Renal pelvis (tissue), 4 donors: ENCODE measurements around the gene ACSL4. TPM values are rescaled to one million over a fixed set of nuclear protein-coding genes. Genes with fewer than 3 reads are reported as not detected.
A peak's percentile ranks its signal among the peaks of the same experiment; 100 is the strongest.
"Not testable (repeated sequence)": the region's sequence is repeated elsewhere in the genome, so short reads cannot be mapped to it uniquely, and the experiment has no call there.

Experiments used
- DNase-seq: peaks from one replicate; pipeline ENCODE4 v3.0.0-alpha.2; 2013
- polyA plus RNA-seq, 3 donors: library from polyadenylated mRNA; unstranded; fragments of 120-200 nt; gene quantifications; one replicate each; pipeline ENCODE4 v1.2.1, GENCODE V29; 2013; ENCODE audit not compliant: insufficient read length in 3 of 3

The ACSL4 gene
- polyA plus RNA-seq, 3 donors: 36.4 to 47.2 (median 40.1) TPM

DNA sequence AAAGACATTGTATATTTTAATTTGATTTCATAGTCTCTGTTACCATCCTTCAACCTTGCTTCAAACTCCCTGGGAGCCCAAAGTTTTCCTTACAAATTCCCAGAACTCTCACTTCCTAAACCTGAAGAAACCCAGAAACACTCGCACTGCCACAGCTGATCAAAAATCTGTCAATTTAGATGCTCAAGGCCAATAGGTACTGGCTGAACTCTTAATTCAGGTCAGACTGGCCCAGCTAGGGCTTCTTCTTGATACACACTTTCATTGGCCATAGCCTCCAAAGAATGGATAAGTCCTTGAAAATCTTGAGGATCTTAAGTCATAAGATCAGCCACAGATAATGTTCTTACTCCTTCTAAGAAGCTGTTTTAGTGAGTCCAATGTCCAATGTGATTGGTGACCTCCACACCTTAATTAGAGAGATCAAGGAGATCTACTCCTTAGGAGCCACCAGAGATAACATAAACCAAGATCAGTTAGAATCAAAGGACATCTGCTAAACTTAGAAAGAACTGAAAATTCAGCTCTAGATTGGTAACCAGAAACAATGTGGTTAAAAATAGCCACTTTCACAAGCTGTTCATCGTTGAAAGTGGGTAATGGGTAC is 51.5 kb downstream of the ACSL4 start:
- no peak for DNase-seq

DNA sequence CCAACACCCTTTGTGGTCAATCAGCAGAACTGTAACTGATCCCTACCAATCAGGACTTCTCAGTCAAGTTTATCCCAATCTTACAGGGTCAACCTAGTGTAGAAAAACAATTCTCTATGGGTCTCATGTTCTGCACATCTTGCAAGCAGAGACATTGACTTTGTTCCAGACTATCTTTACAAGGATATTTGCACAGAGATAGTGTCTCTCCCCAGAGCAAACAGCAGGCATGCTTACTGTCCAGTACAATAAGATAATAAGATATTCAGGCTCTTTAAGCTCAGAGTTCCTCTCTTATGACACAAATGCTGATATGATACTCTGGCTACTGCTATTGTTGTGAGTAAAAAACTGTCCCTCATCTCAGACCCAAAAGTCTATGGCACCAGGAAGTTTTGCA is 53.2 kb downstream of the ACSL4 start:
- DNase-seq: no peak

DNA sequence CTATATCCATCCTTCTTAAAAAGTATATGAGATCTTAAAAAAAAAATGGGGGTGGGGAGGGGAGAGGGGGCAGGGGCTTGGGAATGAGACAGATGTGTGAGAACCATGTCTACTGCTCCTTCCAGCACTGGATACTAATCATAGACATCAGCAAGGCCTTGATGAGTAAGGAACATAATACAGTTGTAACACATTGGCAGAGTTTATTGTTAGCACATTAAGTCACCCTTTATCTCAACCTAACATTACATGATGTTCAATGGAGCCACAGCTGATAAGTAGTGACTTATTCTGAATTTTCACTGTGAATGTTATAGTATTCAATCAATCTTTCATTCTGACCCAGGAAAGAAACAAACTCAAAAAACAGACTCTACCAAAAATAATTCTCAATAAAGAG is 60.8 kb downstream of the ACSL4 start:
- no peak for DNase-seq

DNA sequence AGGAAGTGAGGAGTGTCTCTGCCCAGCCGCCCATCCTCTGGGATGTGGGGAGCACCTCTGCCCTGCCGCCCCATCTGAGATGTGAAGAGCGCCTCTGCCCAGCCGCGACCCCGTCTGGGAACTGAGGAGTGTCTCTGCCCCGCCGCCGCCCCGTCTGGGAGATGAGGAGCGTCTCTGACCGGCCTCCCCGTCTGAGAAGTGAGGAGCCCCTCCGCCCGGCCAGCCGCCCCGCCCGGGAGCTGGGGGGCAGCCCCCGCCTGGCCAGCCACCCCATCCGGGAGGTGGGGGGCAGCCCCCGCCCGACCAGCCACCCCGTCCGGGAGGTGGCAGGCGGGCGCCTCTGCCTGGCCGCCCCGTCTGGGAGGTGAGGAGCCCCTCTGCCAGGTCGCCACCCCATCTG is 61.9 kb downstream of the ACSL4 start:
- DNase-seq: not testable (repeated sequence)

DNA sequence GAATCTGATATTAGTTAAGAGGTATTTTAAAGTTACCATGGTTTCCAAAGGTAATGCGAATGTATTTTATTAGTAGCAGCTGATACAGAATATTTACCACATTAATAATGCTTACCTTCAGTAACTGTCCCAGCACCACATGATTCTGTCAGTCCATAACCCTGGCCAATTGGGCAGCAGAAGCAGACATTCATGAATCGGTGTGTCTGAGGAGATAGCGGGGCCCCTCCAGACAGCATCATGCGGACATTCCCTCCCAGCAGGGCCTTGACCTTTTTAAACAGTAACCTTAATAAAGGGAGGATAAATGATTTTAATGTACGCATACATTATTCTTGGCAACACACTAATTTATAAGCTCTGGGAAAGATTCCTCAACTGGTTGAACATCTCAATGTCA is 65.1 kb downstream of the ACSL4 start:
- DNase-seq: no peak

DNA sequence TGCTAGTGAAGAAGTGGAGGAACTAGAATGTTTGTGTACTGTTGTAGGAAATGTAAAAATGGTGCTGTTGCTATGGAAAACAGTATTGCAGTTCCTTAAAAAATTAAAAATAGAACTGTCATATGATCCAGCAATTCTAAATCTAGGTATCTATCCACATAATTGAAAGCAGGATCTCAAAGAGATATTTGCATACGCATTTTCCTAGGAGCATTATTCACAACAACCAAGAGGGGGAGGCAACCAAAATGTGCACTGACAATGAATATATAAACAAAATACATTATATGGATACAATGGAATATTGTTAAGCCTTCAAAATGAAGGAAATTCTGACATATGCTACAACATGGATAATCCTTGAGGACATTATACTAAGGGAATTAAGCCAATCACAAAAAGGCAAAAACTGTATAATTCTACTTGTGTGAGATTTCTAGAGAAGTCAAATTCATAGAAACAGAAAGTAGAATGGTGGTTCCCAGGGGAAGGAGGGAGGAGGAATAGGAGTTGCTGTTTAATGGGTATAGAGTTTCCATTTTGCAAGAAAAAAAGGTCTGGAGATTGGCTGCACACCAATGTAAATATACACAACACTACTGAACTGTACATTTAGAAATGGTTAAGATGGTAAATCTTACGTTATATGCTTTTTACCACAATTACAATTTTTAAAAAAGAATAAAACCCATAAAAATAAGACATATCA is 72.5 kb downstream of the ACSL4 start:
- DNase-seq: no peak

DNA sequence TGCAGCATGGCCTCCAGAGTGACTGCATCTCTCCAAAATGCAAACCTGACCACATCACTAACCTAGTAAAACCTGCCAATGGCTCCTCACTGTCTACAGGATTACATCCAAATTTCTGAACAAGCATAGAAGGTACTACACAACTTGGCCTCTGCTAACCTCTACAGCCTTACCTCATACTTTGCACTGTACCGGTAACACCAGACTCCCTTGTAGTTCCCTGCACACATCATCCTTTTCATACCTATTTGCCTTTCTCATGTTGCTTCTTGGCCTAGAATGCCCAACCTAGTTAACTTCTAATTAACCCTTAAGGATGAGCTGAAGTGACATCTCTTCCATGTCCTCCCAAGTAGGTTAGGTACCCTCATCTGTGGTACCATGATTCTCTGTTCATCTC is 74.7 kb downstream of the ACSL4 start:
- DNase-seq: no peak

DNA sequence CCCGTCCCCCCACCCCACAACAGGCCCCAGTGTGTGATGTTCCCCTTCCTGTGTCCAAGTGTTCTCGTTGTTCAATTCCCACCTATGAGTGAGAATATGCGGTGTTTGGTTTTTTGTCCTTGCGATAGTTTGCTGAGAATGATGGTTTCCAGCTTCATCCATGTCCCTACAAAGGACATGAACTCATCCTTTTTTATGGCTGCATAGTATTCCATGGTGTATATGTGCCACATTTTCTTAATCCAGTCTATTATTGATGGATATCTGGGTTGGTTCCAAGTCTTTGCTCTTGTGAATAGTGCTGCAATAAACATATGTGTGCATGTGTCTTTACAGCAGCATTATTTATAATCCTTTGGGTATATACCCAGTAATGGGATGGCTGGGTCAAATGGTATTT is 75.7 kb downstream of the ACSL4 start:
- not testable (repeated sequence) for DNase-seq

DNA sequence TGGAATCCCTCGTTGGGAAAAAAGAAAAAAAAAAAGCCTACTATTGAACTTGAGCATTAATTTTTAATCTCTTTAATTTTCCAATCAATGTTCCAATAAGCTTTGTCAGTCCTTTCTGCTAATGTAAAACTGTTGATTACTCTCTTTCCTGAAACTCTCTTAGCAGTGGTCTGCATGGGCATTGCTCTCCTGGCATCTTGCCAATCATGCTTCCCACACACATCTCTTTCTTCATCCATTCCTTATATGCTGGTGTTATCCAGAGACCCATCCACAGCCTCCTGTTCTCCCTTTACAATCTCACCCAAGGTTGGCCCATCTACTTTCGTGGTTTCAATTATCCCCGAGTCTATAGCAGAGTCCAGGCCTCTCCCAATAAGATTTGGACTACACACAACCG is 76.3 kb downstream of the ACSL4 start:
- no peak for DNase-seq

DNA sequence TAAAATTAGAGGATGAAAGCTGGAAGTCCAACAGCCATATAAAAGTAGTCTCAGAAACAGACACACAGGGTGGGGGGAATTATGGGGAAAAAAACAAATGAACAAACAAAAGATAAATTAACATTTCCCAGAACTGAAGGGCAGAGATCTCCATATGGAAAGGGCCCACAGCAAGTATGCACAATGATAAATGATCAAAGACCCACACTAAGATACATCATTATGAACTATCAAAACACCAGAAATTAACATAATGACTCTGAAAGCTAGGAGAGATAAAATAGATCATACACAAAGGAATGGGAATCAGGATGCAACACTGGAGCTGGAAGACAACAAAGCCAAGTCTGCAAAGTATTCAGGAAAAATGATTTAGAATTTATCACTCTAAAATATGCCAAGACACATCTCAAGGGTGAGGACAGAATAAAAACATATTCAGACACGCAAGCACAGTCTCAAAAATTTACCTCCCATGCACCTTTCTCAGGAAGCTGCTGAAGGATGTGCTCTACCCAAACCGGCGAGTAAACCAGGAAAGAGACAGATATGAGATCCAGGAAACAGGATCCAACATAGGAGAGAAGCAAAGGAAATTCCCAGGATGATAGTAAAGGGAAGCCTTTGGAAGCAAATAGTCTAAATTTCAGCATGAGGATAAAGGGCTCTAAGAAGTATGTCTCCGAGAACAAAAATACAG is 77.4 kb downstream of the ACSL4 start:
- no peak for DNase-seq

DNA sequence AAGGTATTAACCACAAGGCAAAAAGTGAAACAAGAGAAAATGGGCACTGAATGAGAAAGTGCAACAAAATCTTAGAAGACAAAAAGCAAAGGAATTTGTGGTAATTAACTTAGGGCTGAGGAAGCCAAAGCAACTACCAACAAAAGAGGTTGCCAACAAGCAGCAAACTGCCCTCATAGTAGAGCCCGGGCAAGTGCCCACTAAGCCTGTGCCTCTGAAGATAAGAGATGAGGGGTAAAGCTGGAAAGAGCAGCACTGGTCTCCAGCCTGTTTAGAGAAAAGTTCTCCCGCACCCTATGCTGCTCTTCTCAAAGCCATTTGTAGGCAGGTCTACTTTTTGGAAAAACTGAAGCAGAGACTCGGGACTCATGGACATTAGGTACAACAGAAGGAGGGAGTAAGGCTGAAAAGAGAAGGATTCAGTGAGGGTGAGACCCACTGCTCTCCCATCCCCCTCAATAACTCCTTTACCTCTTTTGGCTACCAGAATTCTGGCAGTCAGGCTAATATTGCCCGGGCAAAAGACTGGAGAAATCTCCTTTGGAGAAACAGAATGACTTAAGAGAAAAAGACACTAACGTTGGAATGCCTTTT is 78.4 kb downstream of the ACSL4 start:
- no peak for DNase-seq

DNA sequence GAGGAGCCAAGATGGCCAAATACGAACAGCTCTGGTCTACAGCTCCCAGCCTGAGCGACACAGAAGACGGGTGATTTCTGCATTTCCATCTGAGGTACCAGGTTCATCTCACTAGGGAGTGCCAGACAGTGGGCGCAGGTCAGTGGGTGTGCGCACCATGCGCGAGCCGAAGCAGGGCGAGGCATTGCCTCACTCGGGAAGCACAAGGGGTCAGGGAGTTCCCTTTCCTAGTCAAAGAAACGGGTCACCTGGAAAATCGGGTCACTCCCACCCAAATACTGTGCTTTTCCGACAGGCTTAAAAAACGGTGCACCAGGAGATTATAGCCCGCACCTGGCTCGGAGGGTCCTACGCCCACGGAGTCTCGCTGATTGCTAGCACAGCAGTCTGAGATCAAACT is 88.4 kb downstream of the ACSL4 start:
- not testable (repeated sequence) for DNase-seq

DNA sequence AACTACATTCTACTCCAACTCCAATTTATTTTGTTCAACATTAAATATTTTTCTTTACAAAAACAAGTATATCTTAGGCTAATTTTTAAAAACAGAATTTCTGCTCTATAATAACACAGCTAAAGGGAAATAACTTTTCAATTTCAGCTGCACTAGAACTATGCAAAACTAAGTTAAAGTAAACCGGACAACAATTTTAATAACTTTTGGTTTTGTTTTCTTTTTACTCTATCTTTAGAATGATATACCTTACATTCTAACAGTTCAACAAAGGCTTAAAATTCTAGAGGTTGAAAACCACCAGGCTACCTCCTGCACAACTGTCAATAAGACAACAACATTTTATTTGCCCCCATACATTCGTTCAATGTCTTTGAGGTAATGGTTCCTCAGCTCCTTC is 89.4 kb downstream of the ACSL4 start:
- no peak for DNase-seq

DNA sequence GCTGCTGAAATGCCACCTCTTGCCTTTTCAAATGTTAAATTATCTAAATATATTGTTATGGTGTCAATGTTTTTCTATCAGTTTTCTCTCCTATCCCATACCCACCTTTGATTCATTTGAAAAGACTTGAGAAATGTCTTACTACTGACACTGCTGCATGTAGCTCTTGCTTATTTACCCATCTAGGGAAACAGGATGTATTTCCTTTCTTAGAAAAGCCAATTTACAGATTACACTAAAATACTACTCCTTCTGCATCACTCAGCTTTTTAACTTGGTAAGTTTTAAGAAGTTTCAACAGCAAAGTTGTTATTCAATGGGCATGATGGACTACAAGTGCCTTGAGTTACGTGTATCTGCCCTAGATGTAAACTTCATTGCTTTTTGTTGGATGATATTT is 94.9 kb downstream of the ACSL4 start:
- DNase-seq: no peak

DNA sequence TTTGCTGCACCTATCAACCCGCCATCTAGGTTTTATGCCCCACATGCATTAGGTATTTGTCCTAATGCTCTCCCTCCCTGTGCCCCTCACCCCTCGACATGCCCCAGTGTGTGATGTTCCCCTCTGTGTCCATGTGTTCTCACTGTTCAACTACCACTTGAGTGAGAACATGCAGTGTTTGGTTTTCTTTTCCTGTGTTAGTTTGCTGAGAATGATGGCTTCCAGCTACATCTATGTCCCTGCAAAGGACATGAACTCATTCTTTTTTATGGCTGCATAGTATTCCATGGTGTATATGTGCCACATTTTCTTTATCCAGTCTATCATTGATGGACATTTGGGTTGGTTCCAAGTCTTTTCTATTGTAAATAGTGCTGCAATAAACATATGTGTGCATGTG is 95.6 kb downstream of the ACSL4 start:
- DNase-seq: not testable (repeated sequence)

DNA sequence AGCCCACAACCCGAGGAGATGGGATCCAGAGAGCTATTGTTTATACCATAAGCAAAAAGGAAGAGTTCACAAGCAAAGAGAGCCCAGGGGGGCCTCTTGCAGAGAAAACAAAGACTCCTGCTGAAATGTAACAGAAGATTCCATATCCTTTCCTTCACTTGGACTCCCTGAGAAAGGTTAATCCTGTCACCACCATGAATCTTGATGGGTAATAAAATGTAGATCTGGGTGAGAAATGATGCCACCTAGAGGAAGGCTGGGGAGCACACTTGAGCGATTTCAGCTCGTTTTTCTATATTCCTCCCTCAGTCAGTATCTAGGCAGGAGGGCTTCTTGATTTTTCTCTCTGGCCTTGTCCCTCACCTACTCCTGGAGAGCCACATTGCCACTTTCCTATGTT is 97.9 kb downstream of the ACSL4 start:
- peak; percentile 20 for DNase-seq

DNA sequence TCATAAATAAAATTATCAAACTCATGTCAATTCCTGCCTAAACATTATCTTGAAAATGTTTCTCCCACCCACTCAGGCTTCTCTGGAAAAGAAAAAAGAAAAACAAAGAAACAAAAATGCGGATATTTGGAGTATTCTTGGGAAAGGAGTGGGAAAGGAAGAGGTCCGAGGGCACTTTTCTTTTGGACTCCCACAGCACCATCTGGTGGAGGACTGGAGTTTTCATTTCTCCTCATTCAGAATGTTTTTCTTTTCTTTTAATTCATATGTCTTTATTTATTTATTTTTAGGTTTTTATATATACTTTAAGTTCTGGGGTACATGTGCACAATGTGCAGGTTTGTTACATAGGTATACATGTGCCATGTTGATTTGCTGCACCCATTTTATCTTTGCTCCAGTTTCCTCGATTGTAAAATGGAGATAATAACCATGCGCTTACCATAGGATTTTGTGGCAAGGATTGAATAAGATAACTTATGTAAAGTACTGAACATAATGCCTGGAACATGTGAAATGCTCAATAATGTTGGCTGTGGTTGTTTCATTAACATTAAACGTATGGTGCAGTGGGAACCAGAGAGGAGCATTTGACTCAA is 100.1 kb downstream of the ACSL4 start:
- peak; percentile 16 for DNase-seq

DNA sequence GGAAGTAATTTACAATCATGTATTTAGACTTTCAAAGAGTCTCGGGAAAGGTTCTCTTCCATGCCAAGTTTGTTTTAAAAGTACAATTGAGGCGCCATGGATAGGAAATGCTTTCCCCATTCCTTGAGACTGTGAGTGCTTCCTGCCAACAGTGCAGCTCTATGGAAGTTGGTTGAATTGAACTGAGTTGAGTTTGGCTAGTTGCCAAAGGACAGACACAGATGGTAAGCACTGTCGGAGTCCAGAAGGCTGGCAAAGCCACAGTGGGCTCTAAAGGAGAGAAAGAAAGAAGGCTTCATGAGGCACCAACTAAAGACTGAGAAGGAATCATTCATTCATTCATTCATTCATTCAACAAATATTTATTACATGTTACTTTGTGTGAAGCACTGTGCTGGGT is 103.7 kb downstream of the ACSL4 start:
- no peak for DNase-seq

DNA sequence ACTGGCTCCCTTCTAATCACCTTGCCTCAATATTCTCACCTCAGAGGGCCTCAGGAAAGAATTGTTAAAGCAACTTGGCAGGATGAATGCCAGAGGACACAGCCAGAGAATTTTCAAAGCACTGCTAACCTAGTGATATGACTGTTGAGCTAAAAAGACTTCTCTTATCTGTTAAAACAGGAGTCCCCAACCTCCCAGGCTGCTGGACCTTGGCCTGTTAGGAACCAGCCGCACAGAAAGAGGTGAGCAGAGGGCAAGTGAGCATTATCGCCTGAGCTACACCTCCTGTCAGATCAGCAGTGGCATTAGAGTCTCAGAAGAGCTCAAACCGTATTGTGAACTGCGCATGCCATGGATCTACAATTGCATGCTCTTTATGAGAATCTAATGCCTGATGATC is 106.4 kb downstream of the ACSL4 start:
- no peak for DNase-seq

DNA sequence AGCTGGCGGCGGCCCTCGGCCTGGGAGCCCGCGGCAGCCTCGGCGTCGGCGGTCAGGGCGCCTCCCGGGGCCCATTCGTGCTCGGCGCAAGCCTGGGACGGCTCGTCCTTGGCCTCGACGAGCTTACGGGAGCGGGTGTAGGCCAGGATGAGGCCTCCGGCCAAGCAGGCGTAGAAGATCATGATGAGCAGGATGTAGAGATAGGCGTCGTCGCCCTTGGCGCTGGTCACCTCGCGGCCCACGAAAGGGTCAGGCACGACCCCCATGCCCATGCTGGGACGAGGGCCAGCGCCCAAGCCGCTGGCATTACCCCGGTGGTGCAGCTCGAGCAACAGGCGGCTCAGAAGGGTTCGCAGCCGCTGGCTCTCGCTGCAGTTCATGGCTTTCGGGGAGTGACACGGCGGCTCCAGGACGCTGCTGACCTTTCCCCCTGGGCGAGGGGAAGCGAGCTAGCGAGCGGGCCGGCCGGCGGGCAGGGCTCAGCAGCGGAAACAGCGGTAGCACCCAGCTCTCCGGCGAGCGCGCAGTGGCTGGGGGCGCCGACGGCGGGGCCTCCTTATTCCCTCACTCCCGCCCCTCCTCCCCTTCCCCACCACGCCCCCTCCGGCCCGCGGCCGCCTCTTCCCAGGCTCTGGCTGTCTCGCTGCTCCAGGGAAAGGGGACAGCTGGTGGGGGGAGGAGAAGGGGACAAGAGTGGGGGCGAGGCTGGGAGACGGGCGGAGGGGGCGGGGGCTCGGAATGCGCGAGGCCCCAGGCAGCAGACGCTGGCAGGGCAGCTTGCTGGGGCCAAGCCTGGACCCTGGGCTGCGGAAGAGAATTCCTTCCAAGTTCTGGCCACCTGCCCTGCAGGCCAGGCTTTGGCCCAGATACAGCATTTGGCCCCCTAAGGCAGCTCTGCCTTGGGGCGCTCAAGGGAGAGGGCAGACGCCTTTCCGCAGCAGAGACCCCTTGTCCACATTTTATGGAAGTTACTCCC is 108.1 kb downstream of the ACSL4 start, which contains the start of gene KCNE5:
KCNE5 (minus strand) TSS at position 532 of the 976 bp plus-strand sequence; CDS start at position 380, 152 bp downstream.
- DNase-seq: peak; percentile 53

DNA sequence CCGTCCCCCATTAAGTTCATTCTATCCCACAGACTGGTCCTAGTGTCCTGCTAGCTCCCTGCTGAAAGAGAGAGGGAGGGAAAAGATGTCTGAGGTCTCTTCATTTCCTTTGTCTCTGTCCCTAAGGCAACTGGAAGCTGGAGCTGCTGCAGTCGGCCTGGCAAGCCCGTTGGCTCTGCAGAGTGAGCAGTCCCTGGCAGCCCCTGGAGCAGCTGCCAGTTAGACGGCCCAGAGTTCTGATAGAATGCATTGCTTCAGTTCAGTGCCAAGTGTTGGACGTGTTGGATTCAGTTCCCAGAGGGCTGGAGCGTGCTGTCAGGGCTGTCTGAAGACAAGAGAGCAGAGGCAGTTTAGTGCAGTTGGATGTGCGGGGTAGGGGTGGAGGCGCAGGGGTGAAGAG is 109.1 kb downstream of the ACSL4 start:
- DNase-seq: no peak
